Ectodermal cell (in vitro differentiated cells): ENCODE results near the gene LHX8.

Experiments used
- H3K27ac ChIP-seq: 2 replicates; pipeline ENCODE4 v1.7.0; 2013; ENCODE audit warnings: mild to moderate bottlenecking, low read depth, low read length; ENCODE audit not compliant: insufficient read depth, poor library complexity, severe bottlenecking
- H3K27me3 ChIP-seq: 2 replicates; pipeline ENCODE4 v1.7.0; 2013; ENCODE audit warnings: mild to moderate bottlenecking, low read length; ENCODE audit not compliant: insufficient read depth, control insufficient read depth, poor library complexity, severe bottlenecking
- H3K36me3 ChIP-seq: one replicate; pipeline ENCODE4 v1.7.0; 2013; ENCODE audit warnings: low read length; ENCODE audit not compliant: control insufficient read depth, insufficient read depth
- H3K4me1 ChIP-seq: one replicate; pipeline ENCODE4 v1.7.0; 2013; ENCODE audit warnings: low read length; ENCODE audit not compliant: control insufficient read depth, insufficient read depth
- H3K4me3 ChIP-seq: 2 replicates; pipeline ENCODE4 v1.7.0; 2013; ENCODE audit warnings: low read depth, low read length, control low read depth; ENCODE audit not compliant: insufficient read depth
- H3K9me3 ChIP-seq: 2 replicates; pipeline ENCODE4 v1.7.0; 2013; ENCODE audit warnings: mild to moderate bottlenecking, low read length, moderate library complexity; ENCODE audit not compliant: control insufficient read depth
- WGBS, 2 experiments: methylation state at CpG; one replicate each; pipeline ENCODE4 v1.1.7; 2013; ENCODE audit warnings: missing lambda C conversion rate in 2 of 2; 5-methylcytosine and 5-hydroxymethylcytosine counted together

Gene LHX8

GRCh38 chr1:75203415-75204277, 69.5 kb downstream of the LHX8 start:
- H3K36me3 ChIP-seq, result no peaks in the 10 kb centered on the region
- no peaks in the 10 kb centered on the region for H3K9me3 ChIP-seq
- no peaks in the 10 kb centered on the region for H3K27me3 ChIP-seq
- H3K27ac ChIP-seq, result no peak overlapping the region
- H3K4me3 ChIP-seq, result no peak overlapping the region
- H3K4me1 ChIP-seq, result no peaks in the 10 kb centered on the region
- WGBS, 2 experiments, result 31 to 46% methylated on average over 4 to 7 of the region's 8 CpGs

GRCh38 chr1:75208862-75209261, 74.7 kb downstream of the LHX8 start:
- no peaks in the 10 kb centered on the region for H3K27me3 ChIP-seq
- H3K9me3 ChIP-seq, result no peaks in the 10 kb centered on the region
- H3K36me3 ChIP-seq, result no peaks in the 10 kb centered on the region
- no peak overlapping the region for H3K4me3 ChIP-seq
- no peak overlapping the region for H3K27ac ChIP-seq
- no peaks in the 10 kb centered on the region for H3K4me1 ChIP-seq
